Measurements from ENCODE around the gene PTK6. TPM values are rescaled to one million over a fixed set of nuclear protein-coding genes. Genes with fewer than 3 reads are reported as not detected.

Gene PTK6
- total and polyA plus RNA-seq, 2 donors (not counting 1 experiment from before 2014, with no cell fraction given): 0.17 TPM; not detected in 1

- Histone ChIP-seq H3K9me3 (ENCODE audit: control insufficient read depth, insufficient read depth, low read depth, low read length) (no peaks in the 10 kb centered on the region), H3K4me2 (ENCODE audit: extremely low read depth, insufficient read depth, low read length) (no peak overlapping the region), H3K79me2 (ENCODE audit: control insufficient read depth, insufficient read depth, low read length) (peaks cover 4% of the 10 kb centered on the region), H3K4me3 (replicated peaks in 1 of 4; ENCODE audit: control extremely low read depth in 1 of 4, insufficient read depth in 1 of 4, low read depth in 3 of 4, low read length in 4 of 4) (no peak overlapping the region), H3K27me3 (ENCODE audit: control insufficient read depth, insufficient read depth, low read length) (no peaks in the 10 kb centered on the region), H3K36me3 (ENCODE audit: control insufficient read depth, insufficient read depth, low read length) (peaks cover 16% of the 10 kb centered on the region), H2AFZ (ENCODE audit: low read length) (no peak overlapping the region), H3K4me1 (ENCODE audit: control insufficient read depth, extremely low read depth, insufficient read depth, low read length) (peaks cover 2% of the 10 kb centered on the region), H3K27ac (ENCODE audit: insufficient read depth, low read length) (no peak overlapping the region), H4K20me1 (ENCODE audit: control insufficient read depth, extremely low read depth, insufficient read depth, low read length) (no peaks in the 10 kb centered on the region), H3K9ac (ENCODE audit: insufficient read depth, low read length) (no peak overlapping the region)
- no peak for TF ChIP-seq CTCF (conservative IDR thresholded peaks at IDR 0.05 in 1 of 2, IDR thresholded peaks at IDR 0.05 in 1 of 2; ENCODE audit: low read depth in 1 of 2, low read length in 2 of 2)
- no peak for TF ChIP-seq EZH2 (IDR thresholded peaks at IDR 0.05; ENCODE audit: low read length, missing control alignments)
- DNase-seq (ENCODE audit: low read depth in 2 of 2): no peak
Observed at GRCh38 chr20:63568170-63568981, 31.2 kb upstream of the PTK6 start.

- Histone ChIP-seq H3K4me1 (ENCODE audit: control insufficient read depth, extremely low read depth, insufficient read depth, low read length) (no peaks in the 10 kb centered on the region), H2AFZ (ENCODE audit: low read length) (no peak overlapping the region), H3K9ac (ENCODE audit: insufficient read depth, low read length) (no peak overlapping the region), H4K20me1 (ENCODE audit: control insufficient read depth, extremely low read depth, insufficient read depth, low read length) (no peaks in the 10 kb centered on the region), H3K4me2 (ENCODE audit: extremely low read depth, insufficient read depth, low read length) (no peak overlapping the region), H3K36me3 (ENCODE audit: control insufficient read depth, insufficient read depth, low read length) (peaks cover 19% of the 10 kb centered on the region), H3K9me3 (ENCODE audit: control insufficient read depth, insufficient read depth, low read depth, low read length) (no peaks in the 10 kb centered on the region), H3K79me2 (ENCODE audit: control insufficient read depth, insufficient read depth, low read length) (no peaks in the 10 kb centered on the region), H3K27ac (ENCODE audit: insufficient read depth, low read length) (no peak overlapping the region), H3K27me3 (ENCODE audit: control insufficient read depth, insufficient read depth, low read length) (no peaks in the 10 kb centered on the region), H3K4me3 (replicated peaks in 1 of 4; ENCODE audit: control extremely low read depth in 1 of 4, insufficient read depth in 1 of 4, low read depth in 3 of 4, low read length in 4 of 4) (no peak overlapping the region)
- no peak for DNase-seq (ENCODE audit: low read depth in 2 of 2)
- TF ChIP-seq EZH2 (IDR thresholded peaks at IDR 0.05; ENCODE audit: low read length, missing control alignments) (no peak), CTCF (conservative IDR thresholded peaks at IDR 0.05 in 1 of 2, IDR thresholded peaks at IDR 0.05 in 1 of 2; ENCODE audit: low read depth in 1 of 2, low read length in 2 of 2) (no peak)
Observed at GRCh38 chr20:63567386-63568169, 30.4 kb upstream of the PTK6 start.

GRCh38 chr20:63567136-63567385 is 29.9 kb upstream of the PTK6 start:
- H3K4me2 ChIP-seq (ENCODE audit: extremely low read depth, insufficient read depth, low read length): no peak overlapping the region
- no peak overlapping the region for H3K9ac ChIP-seq (ENCODE audit: insufficient read depth, low read length)
- H3K36me3 ChIP-seq (ENCODE audit: control insufficient read depth, insufficient read depth, low read length): peaks cover 18% of the 10 kb centered on the region
- no peaks in the 10 kb centered on the region for H3K79me2 ChIP-seq (ENCODE audit: control insufficient read depth, insufficient read depth, low read length)
- H3K27me3 ChIP-seq (ENCODE audit: control insufficient read depth, insufficient read depth, low read length): no peaks in the 10 kb centered on the region
- no peak overlapping the region for H2AFZ ChIP-seq (ENCODE audit: low read length)
- no peak overlapping the region for H3K27ac ChIP-seq (ENCODE audit: insufficient read depth, low read length)
- H3K4me1 ChIP-seq (ENCODE audit: control insufficient read depth, extremely low read depth, insufficient read depth, low read length): no peaks in the 10 kb centered on the region
- DNase-seq (ENCODE audit: low read depth in 2 of 2): no peak
- H4K20me1 ChIP-seq (ENCODE audit: control insufficient read depth, extremely low read depth, insufficient read depth, low read length): no peaks in the 10 kb centered on the region
- H3K9me3 ChIP-seq (ENCODE audit: control insufficient read depth, insufficient read depth, low read depth, low read length): no peaks in the 10 kb centered on the region
- TF ChIP-seq CTCF (conservative IDR thresholded peaks at IDR 0.05 in 1 of 2, IDR thresholded peaks at IDR 0.05 in 1 of 2; ENCODE audit: low read depth in 1 of 2, low read length in 2 of 2) (no peak), EZH2 (IDR thresholded peaks at IDR 0.05; ENCODE audit: low read length, missing control alignments) (no peak)
- H3K4me3 ChIP-seq (replicated peaks in 1 of 4; ENCODE audit: control extremely low read depth in 1 of 4, insufficient read depth in 1 of 4, low read depth in 3 of 4, low read length in 4 of 4): no peak overlapping the region

Data from fibroblast of lung (primary cell).